C1 segment of cervical spinal cord (tissue), 14 donors: ENCODE measurements around the gene JADE2.

Experiments used
- DNase-seq, 14 donors: peaks; one replicate each; lab custom pipeline; 2025; lab: John Stamatoyannopoulos, UW

The JADE2 gene

DNA sequence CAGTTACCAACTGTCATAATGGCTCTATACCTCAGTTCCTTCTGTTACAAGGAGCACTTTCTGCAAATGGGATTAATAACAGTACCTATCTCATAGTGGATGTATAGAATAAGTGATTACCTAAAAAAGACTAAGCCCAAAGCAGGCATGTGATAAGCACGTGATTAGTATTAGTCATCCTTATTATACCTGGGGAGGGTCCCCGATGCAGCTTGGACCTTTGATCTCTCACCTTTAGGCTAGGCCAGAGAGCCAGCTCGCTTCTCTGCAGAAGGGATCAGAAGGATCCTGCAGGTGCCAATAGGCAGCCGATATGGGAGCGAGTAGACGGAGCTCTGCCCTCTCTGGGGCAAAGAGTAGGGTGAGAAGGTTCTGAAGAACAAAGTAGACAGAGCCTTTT lies 4.0 kb downstream of the JADE2 start:
- DNase-seq = no peak

GRCh38 chr5:134530301-134531077 lies 5.0 kb downstream of the JADE2 start:
- DNase-seq = peak in 7 of 14 donors; percentile 22 to 65 (median 41)

DNA sequence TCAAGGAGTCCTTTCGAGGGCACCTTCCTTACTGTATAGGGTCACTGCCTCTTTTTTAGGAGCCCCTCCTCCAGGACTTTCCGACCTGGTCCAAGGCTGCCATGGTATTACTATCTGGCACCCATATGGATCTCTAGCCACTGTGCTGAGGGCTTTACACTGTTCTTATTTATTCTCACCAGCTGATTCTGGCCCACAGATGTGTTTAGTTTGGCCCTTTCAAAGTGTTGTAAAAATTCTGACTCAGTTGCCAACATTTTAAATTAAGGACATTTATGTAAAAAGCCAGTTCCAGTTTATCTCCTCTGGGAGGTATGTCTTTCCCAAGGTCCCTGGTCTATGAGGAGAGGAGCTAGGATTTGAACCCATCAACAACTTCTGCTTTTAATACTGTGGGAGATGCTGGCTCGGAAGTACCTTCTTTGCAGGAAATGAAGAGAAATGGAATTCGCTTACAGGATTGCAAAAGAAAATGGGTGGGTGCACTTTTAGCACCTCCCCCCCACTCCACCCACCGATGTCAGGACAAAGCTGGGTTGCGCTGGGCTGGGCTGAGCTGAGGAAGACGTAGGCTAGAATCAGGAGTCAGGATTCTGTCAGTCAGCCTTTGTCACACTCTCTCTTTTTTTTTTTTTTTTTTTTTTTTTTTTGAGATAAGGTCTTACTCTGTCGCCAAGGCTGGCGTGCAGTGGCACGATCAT lies 7.8 kb downstream of the JADE2 start:
- no peak for DNase-seq

DNA sequence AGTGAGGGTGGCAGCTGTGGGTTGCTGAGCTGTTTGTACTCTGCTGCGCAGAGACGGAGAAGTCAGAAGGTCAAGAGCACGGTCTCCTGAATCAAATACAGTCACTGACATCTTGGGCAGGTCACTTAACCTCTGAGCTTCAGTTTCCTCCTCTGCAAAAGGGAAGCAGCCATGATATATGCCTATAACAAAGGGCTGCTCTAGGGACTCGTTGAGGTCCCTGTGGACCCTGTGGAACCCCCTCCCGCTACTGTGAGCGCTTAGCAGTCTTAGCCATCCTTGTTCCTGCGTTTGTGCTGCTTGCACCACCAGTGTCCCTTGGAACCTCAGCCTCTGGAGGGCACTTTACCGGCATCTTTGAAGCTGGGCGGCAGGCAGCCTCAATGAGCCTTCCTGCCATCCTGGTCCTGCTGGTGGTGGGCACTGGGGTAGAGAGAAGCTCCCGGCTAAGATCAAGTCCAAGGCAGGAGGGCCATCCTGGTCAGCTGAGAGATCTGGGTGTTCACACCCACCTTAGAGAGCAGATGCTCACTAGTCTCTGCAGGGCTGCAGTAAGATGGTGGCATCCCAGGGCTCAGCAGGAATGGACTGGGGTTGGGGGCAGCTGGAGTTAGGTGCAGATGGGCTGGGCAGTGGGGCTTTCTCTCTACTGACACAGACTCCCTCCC lies 8.7 kb downstream of the JADE2 start:
- DNase-seq = no peak

DNA sequence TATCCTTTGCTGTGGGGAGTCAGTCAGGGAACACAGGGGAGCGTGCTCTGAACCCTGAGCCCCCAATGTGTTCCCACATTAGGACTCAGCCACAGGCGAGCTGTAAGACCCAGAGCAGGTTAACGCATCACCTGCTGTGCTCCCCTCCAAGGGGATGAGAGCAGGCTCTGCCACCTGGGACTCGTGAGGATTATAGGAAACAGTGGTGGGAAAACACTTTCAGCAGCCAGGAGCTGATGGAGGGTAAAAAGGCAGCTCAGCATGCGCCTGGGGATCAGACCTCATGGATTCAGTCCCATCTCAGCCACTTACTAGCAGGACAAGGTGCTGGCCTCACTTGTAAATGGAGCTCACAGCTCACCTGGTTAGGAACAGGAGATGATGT lies 9.2 kb downstream of the JADE2 start:
- no peak for DNase-seq

DNA sequence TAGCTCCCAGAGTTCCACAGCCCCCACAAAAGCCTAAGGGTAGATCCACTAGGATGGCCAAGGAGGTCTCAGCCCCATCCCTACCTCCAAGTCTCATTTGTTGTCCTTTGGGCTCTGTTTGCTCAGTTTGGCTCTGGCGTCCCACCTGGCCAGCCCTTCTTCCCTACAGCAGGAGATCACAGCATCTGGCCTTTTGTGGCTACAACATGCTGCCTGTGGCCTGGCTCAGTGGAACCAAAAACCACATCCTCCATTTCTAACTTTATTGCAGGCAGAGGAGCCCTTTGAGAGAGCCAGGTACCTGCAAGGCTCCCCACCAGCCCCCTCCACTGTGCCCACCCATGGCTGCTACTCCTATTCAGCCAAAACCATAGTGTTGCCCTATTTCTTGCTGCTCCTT lies 11.4 kb downstream of the JADE2 start:
- no peak for DNase-seq

DNA sequence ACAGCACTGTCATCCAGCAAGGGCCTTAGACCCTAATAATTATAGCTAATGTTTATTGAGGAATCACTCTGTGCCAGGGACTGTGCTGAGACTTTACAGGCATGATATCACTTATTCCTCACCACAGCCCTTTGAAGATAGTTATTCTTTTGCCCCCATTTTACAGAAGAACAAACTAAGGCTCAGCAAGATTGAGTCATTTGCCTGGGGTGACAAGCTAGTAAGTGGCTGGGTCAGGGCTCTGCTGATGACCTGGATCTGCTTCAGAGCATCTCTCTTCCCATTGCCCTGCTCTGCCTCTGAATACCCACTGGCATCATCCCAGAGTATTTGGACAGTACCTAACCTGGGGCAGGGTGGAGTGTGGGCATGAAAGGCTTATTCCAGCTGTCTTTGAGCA lies 11.8 kb downstream of the JADE2 start:
- DNase-seq = no peak

DNA sequence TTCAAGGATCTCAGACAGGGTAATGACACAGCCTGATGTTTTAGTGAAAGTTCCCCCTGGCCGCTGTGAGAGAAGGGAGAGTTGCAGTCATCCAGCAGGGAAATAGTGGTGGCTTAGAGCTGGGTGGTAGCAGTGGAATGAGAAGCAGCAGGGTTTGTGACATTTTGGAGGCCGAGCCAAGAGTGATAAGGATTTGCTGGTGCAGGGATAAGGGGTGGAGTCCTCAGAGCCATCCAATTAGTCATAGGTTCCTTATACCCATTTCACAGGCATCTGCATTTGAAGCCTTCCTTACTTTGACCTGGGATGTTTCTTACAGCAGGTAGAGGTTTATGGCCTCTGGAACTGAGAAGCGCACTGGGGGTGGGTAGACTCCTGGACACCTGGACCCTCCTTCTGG lies 12.8 kb downstream of the JADE2 start:
- no peak for DNase-seq

GRCh38 chr5:134539732-134540131 lies 14.3 kb downstream of the JADE2 start:
- no peak for DNase-seq

GRCh38 chr5:134540747-134541733 lies 15.6 kb downstream of the JADE2 start:
- no peak for DNase-seq

- DNase-seq = no peak
Observed at GRCh38 chr5:134541736-134542376, 16.4 kb downstream of the JADE2 start.

GRCh38 chr5:134543820-134544614 lies 18.5 kb downstream of the JADE2 start:
- no peak for DNase-seq

- no peak for DNase-seq
Observed at GRCh38 chr5:134545070-134545868, 19.8 kb downstream of the JADE2 start.

DNA sequence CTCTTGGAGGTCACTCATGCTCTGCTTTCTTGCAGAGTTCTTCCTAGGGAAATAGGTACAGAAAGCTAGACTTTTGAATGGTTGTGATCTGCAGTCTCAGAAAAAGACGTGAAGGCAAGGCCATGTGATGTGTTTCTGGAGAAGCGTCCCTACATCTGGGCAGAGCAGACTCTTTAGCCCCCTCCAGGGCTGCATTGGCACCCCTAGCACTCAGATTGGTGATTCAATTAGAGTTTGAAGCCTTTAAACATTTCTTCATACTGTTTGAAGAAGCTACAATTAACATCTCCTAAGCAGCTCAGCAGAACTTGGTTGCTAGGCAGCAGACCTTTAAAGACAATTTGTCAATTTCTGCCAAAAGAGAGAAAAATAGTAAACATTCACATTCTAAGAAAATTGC lies 21.6 kb downstream of the JADE2 start:
- DNase-seq = no peak

- peak in 2 of 14 donors; percentile 17 to 52 for DNase-seq
Observed at GRCh38 chr5:134547579-134547978, 22.1 kb downstream of the JADE2 start.

DNA sequence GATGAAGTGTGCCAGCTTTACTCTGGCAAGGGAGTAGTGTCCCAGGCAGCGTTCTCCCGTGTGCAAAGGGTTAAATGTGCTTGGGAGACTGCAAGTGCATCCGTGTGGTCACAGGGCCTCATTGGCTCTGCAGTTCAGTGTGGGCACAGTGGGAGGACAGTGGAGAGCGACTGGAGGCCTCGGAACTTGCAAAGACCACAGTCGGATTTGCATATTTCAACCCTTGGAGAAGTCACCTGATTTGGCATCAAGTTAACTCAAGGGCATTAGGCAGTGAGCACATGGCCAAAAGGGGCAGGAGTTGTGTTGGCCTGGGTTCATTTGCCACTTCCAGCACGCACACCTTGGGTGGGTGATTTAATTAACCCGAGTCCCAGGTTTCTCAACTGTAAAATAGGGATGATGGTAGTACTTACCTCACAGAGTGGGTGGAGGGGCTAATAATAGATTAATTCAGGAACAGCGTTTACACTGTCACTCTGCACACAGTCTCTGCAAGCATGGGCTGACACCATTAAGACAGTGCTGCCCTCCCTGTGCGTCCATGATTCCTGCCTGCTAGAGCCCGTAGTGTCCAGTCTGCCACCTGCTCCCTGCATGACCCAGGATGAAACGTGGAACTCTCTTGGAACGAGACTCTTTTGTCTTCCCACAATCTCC lies 22.7 kb downstream of the JADE2 start:
- DNase-seq = no peak

- no peak for DNase-seq
Observed at GRCh38 chr5:134549714-134550113, 24.2 kb downstream of the JADE2 start.

DNA sequence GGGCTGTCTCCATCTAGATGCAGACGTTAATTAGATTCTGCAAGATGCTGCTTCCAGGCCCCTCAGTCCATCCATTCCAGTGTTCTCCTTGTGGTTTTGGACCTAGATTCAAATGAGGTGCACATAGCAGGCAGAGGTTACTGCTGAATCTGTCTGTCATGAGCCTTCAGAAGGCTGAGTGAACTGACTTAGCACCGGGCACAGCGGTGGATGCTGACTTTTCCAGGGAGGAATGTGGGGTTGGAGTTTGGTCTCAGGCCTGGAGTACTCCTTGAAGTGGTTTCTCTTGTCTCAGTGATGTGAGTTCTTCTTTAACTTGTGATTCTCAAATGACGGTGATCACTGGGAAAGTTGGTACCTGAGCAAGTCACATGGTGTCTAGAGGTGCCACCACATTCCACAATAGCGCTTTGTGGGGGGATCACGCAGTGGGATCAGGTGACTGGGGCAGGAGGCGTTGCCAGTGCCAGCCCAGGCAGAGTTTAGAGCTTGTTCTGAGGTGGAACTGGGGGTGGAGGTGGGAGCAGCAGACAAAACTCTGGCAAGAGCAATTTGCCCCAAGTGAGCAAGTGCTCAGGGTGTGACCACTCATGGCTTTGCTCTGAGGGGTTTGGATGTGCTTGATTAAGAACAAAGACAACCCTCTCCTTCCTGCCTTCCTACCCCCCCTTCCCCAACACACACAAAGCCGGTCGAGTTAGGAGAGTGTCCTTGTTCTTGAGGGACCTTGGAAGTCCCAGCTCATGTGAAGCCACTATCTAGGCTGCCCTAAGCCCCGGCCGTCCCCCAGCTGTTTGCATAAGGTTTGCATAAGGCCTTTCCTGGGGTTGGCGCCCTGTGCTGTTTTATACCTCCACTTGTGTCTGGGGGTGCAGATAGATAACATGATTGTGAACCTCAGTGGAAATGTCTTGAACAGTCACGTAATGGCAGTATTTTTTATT lies 25.1 kb downstream of the JADE2 start:
- no peak for DNase-seq
